GM12892 (cell line): ENCODE results near the gene BCL11A.

ENCODE experiments used
- DNase-seq: peaks from one replicate; pipeline ENCODE4 v3.0.0; 2011; ENCODE audit not compliant: insufficient read length
- FAIRE-seq: peaks from 2 replicates; lab custom pipeline; 2011; peaks lifted over from hg19 to GRCh38; lab: Jason Lieb, UNC
- POLR2A ChIP-seq: IDR thresholded peaks from 2 replicates; pipeline ENCODE4 v1.6.1; 2011; ENCODE audit warnings: low read depth, low read length, control low read depth
- POLR2AphosphoS5 ChIP-seq: IDR thresholded peaks from 2 replicates; pipeline ENCODE4 v1.6.1; 2011; ENCODE audit warnings: low read depth, low read length, control low read depth
- TAF1 ChIP-seq: IDR thresholded peaks from 2 replicates; pipeline ENCODE4 v1.6.1; 2011; ENCODE audit warnings: low read depth, mild to moderate bottlenecking, control low read depth, low read length, borderline replicate concordance

The BCL11A gene

GRCh38 chr2:60540074-60540473 is 13.4 kb downstream of the BCL11A start:
- FAIRE-seq (no peak), DNase-seq (no peak)
- TF ChIP-seq POLR2AphosphoS5 = no peak
- TF ChIP-seq TAF1 = no peak
- no peak for TF ChIP-seq POLR2A

DNA sequence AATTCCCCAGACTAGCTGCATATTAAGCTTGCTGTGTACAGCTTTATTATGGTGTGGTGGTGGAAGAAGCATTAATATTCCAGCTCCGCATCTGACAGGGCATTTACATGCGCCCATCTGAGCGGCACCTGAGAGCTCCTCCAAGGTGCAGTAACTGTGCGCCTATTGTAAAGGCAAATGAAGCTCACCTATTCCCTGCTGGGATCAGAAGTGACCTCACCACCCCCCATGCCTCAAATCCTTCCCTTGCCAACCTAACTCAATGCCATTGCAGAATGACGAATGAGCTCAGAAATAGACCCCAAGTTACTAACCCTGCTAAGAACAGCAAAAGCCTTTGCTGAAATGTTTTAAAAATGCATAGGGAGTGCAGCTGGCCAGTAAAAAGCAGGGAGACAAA is 14.3 kb downstream of the BCL11A start:
- DNase-seq = no peak
- peak; percentile 53 for FAIRE-seq
- no peak for TF ChIP-seq POLR2AphosphoS5
- TF ChIP-seq POLR2A = no peak
- TF ChIP-seq TAF1 = no peak

- DNase-seq (no peak), FAIRE-seq (no peak)
- TF ChIP-seq POLR2A (no peak), POLR2AphosphoS5 (no peak), TAF1 (no peak)
These were observed 15.4 kb downstream of the BCL11A start for GRCh38 chr2:60538101-60538500.

GRCh38 chr2:60536746-60537145 is 16.7 kb downstream of the BCL11A start:
- no peak for TF ChIP-seq TAF1
- TF ChIP-seq POLR2A = no peak
- no peak for TF ChIP-seq POLR2AphosphoS5
- DNase-seq (no peak), FAIRE-seq (no peak)

DNA sequence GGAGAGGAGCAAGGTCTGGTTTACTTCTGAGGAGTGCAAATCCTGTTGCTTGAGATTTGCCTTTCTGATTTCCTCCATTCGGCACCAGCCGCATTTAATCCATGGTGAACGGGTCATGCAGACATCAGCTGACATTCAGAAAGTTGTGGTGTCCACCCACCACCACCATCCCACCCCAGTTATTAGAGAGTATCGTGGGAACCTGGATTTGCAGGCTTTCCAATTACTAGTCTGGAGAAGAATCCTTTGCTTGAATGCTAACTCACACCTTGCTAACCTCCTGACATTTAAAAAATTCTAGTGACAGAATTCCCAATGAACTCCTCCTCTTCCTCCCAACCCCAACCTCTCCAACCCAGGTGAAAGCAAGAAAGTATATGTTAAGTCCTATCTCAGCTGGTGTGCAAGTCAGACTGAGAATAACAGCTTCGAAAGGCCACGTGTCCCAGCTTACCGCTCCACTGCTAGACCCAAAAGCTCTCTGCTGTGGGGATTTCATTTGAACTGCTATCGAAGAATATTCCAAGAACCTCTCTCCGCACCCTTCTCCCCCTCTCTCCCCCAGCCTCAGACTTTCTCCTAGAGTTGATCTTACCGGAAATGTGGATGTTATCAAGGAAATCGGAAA is 17.7 kb downstream of the BCL11A start:
- DNase-seq (no peak), FAIRE-seq (peak; percentile 91)
- TF ChIP-seq POLR2A = no peak
- TF ChIP-seq TAF1 = no peak
- no peak for TF ChIP-seq POLR2AphosphoS5

DNA sequence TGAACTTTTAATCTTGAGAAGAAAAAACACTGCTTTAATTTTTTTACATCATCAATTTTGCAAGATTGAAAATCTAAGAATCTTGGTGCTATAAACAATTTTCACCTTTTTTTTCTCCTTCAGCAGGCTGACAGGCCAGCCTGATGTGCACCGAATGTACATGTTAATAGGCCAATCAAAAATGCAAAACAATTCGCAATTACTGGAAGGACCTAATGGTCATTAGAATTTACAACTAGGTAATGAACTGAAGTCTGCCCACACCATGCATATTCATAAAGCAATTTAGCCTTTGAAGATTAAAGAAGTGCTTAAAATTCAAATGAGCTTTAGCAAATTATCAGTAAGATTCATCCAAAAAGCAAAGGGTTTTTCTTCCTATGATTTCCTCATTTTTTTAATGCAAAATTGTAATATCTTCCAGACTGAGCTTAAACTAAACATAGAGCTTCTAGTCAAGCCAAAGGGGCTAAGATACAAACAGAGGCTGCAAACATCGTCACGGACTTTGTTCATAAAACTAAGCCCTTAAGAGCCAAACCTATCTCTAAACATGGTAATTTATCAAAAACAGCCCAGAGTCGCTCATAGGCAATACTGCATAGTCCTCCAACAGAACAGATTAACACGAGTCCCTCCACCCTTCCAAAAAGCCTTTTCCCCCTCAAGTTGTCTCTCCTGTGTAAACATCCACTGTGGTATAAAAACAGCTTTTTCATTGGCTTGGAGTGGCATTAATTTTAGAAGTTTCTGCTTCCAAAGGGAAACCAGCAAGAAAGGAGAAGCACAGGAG is 18.4 kb downstream of the BCL11A start:
- DNase-seq = no peak
- peak; percentile 62 for FAIRE-seq
- TF ChIP-seq POLR2AphosphoS5 (no peak), POLR2A (no peak), TAF1 (no peak)

DNA sequence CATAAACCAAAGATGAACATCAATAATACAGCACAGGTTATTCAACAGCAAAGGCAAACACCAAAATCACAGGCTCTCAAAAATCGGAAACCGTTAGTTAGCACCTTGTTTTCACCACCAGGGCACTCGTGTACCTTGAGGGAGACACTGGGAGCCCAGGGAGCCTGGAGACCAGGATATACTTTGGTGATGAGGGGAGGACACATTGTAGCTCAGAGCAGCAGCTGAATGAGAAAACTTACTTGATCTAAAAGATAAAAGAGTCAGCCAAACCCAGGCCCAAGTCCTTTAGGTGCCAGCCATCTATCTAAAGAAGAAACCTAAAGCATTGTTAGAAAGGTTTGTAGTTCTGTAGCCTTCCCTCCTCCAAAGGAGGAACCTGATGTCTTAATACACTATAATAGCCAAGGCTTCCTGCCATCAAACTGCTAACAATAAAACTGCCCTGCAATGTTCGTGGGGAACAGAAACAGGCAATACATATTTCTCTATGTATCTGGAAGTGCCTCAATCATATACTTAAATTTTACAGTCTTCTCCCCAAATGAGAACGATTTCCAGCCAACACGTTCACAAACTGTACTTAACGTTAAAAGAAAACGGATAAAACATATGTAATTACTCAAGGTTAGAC is 19.3 kb downstream of the BCL11A start:
- TF ChIP-seq POLR2A (no peak), POLR2AphosphoS5 (no peak), TAF1 (no peak)
- peak; percentile 42 for FAIRE-seq
- no peak for DNase-seq

DNA sequence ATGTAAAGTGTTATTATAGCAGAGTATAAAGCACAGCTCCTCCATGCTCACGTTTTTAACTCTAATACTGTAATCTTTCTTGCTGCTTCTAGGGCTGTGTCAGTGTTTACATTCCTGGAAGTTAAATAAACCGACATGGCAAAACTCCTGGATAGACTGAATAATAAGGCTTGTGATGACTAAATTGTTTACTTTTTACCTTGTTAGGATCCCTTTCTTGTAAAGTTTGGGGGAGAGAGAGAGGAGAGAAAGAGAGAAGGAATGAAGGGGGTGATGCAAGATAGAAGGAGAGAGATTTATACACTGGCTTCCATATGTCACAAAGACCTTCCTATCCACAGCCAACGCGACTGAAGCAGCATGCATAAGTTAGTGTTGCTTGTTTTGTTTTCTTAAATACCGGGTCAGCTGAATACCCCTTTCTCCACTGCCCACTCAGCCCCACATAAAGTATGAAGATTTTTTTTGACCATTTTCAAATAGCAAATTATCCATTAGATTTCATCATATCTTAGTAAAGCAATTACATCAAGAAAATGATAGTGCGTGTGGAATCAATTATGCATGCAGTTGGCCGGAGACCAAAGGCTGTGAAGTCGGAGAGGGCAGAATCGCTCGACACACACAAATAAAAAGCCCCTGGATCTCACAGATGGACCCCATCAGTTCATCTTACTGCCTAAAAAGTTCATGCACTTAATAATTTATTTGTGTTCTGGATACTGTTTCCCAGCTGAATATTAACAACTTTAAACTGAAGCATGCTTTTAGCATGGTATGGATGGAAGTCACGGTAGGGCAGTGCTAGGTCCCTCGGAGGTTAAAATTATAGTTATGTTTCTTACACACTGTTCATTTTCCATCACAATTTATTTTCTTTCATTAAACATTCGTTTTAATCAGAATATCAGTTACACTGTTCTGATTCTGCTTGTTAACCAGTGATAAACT is 20.1 kb downstream of the BCL11A start:
- TF ChIP-seq POLR2AphosphoS5 = no peak
- no peak for TF ChIP-seq TAF1
- no peak for TF ChIP-seq POLR2A
- FAIRE-seq (peak; percentile 27), DNase-seq (no peak)

- DNase-seq (no peak), FAIRE-seq (no peak)
- TF ChIP-seq POLR2AphosphoS5 = no peak
- TF ChIP-seq POLR2A = no peak
- TF ChIP-seq TAF1 = no peak
These were observed 21.0 kb downstream of the BCL11A start for GRCh38 chr2:60532421-60532820.

DNA sequence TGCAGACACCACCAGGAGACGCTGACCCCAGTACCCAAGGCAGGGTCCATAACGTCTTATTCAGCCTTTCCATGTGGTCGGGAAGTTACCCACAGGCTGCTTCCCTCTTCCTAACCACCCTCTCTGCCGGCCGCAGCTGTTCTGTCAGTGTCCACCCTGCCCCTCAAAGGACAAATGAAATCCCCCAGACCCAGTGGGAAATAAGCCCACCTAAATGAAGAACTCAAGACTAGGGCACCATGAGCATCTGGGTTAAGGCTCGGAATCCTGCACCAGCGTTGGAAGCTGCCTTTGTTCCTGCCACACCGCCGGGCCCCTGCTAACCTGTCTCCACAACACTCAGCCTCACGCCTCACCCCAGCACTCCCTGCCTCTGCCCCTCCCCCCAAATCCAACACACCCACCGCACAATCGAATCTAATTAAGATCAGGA is 21.7 kb downstream of the BCL11A start:
- no peak for FAIRE-seq
- no peak for TF ChIP-seq TAF1
- no peak for TF ChIP-seq POLR2AphosphoS5
- no peak for TF ChIP-seq POLR2A
- DNase-seq = no peak

DNA sequence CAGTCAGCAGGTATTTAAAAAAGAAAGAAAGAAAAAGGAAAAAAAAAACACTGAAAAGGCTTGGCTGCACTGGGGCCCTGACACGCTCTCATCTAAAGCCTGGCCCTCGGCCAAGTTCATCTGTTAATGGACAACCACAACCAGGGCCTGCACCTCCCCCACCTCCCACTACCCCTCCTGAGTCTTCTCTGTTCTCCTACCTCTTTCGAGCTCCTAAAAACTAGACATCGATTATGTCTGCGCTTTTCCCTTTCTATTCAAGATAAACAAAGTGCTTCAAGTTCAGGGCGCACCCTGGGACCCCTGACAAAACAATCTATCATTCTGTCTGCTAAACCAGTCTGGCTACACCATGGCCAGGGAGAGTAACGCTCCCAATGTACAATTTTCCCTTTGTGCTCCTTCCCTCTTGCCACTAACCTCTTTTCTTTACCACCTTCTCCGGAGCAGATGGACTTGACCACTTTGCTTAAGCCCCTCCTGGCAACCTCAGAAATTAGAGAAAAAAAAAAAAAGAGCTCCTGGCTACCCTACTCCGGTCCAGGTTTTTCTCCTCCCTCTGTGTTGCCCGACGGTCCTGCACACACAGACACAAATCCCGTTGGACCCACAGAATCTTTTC is 22.7 kb downstream of the BCL11A start:
- DNase-seq (no peak), FAIRE-seq (peak; percentile 9)
- TF ChIP-seq POLR2A (no peak), POLR2AphosphoS5 (no peak), TAF1 (no peak)
